HepG2 (cell line): ENCODE measurements around the gene CAPZA2. TPM values are rescaled to one million over a fixed set of nuclear protein-coding genes. Genes with fewer than 3 reads are reported as not detected.

Source experiments
- KLF11 ChIP-seq: IDR thresholded peaks from 2 replicates; pipeline ENCODE4 v1.6.1; 2016; ENCODE audit warnings: missing compliant biosample characterization
- KLF15 ChIP-seq: sonication (generic); formaldehyde crosslinking; IDR thresholded peaks from 2 replicates; pipeline ENCODE4 v1.8.1; 2023; ENCODE audit warnings: borderline replicate concordance, mild to moderate bottlenecking, inconsistent platforms, missing genetic modification reagents, mixed read lengths
- PPARG ChIP-seq: conservative IDR thresholded peaks from 2 replicates; pipeline ENCODE4 v1.6.1; 2016; ENCODE audit warnings: missing biosample characterization, missing genetic modification reagents
- TARDBP ChIP-seq: sonication (generic); formaldehyde crosslinking; IDR thresholded peaks from 2 replicates; pipeline ENCODE4 v1.8.0; 2022; ENCODE audit warnings: mild to moderate bottlenecking, missing genetic modification reagents
- ZKSCAN5 ChIP-seq: sonication (generic); formaldehyde crosslinking; IDR thresholded peaks from 2 replicates; pipeline ENCODE4 v1.5.1; 2020; ENCODE audit warnings: mild to moderate bottlenecking, missing genetic modification reagents
- ZNF282 ChIP-seq: fragments of 450-650 bp; IDR thresholded peaks from 2 replicates; pipeline ENCODE4 v1.6.1; 2018; ENCODE audit not compliant: partially characterized antibody
- ZNF292 ChIP-seq: sonication (generic); formaldehyde crosslinking; IDR thresholded peaks from 2 replicates; pipeline ENCODE4 v1.8.1; 2022; ENCODE audit warnings: mild to moderate bottlenecking, low read depth, missing genetic modification reagents, borderline replicate concordance
- ZNF354B ChIP-seq: sonication (generic); formaldehyde crosslinking; IDR thresholded peaks from 2 replicates; pipeline ENCODE4 v1.8.0; 2022; ENCODE audit warnings: mild to moderate bottlenecking, missing genetic modification reagents
- ZNF557 ChIP-seq: sonication (generic); formaldehyde crosslinking; IDR thresholded peaks from 2 replicates; pipeline ENCODE4 v1.4.0; 2020; ENCODE audit warnings: missing genetic modification reagents
- ZNF777 ChIP-seq: sonication (generic); formaldehyde crosslinking; IDR thresholded peaks from 2 replicates; pipeline ENCODE4 v1.4.0; 2020; ENCODE audit warnings: missing genetic modification reagents
- polyA plus RNA-seq, 8 experiments: library from polyadenylated mRNA; depleted of rRNA in 3 of 8; stranded (reverse) in 7 of 8; unstranded in 1 of 8; fragments of >200 nt; fragmentation: Illumina TruSeq in 4 of 8; extraction: Trizol in 4 of 8; gene quantifications; 2 replicates each; pipeline versions ENCODE4 v1.2.1 to v1.2.3, GENCODE V29; 2011 to 2016; ENCODE audit warnings: low read depth in 4 of 8, missing spikeins in 1 of 8, mixed read lengths in 1 of 8; ENCODE audit not compliant: insufficient read depth in 1 of 8
- total RNA-seq, 5 experiments: library from RNA; depleted of rRNA; stranded (reverse); fragments of >200 nt; fragmentation: Illumina TruSeq; extraction: Trizol; gene quantifications; 2 replicates each; pipeline ENCODE4 v1.2.3, GENCODE V29; 2016; ENCODE audit warnings: low read depth in 1 of 5
- TF ChIP-seq, protein P1 (sequence below): sonication (generic); formaldehyde crosslinking; IDR thresholded peaks from 2 replicates; pipeline ENCODE4 v1.4.0; 2020; ENCODE audit warnings: missing genetic modification reagents
- TF ChIP-seq, protein P2 (sequence below): sonication (generic); formaldehyde crosslinking; IDR thresholded peaks from 2 replicates; pipeline ENCODE4 v1.9.0; 2021; ENCODE audit warnings: mild to moderate bottlenecking, missing genetic modification reagents
- TF ChIP-seq, protein P3 (sequence below), 2 experiments: sonication (generic) in 1 of 2; formaldehyde crosslinking in 1 of 2; IDR thresholded peaks; 2 replicates each; pipeline versions ENCODE4 v1.6.1 to v1.9.0; 2014 to 2022; ENCODE audit warnings: antibody characterized with exemption in 1 of 2, borderline replicate concordance in 1 of 2, inconsistent platforms in 1 of 2, low read depth in 1 of 2, missing genetic modification reagents in 1 of 2
- TF ChIP-seq, protein P4 (sequence below), 2 experiments: fragments of 450-650 bp in 1 of 2; sonication (generic) in 1 of 2; formaldehyde crosslinking; IDR thresholded peaks; 2 replicates each; pipeline versions ENCODE4 v1.5.0 to v1.8.0; 2020 to 2022; ENCODE audit warnings: mild to moderate bottlenecking in 1 of 2, missing genetic modification reagents in 1 of 2

CAPZA2 gene
- total and polyA plus RNA-seq, 2 of the 13 experiments (the other 11 are each of a cell fraction or from before 2014, with no cell fraction given), result 38.4 to 199 TPM

DNA sequence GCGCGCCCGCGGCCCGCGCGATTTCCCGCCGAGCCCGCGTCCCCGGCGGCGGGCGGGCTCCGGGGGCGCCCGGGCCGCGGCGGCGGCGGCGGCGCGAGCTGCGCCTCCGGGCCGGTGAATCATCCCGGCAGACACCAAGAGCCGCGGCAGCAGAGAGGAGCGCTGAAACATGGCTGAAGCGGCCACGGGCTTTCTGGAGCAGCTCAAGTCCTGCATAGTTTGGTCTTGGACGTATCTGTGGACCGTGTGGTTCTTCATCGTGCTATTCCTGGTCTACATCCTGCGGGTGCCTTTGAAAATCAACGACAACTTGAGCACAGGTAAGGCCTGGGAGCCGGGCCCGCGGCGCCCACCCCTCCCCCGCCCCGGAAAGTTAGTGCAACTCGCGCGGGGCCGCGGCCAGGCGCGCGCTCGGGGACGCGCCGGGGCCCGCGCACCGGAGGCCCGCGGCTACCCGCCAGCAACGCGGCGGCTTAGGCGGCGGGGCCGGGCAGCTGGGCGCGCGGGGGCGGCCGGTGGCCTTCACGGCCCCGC is 91.1 kb downstream of the CAPZA2 start, which contains the start of gene ST7 (continued):
- TF ChIP-seq ZNF354B (CRISPR knock-in tag) (no peak), KLF15 (no peak), ZKSCAN5 (no peak), ZNF557 (CRISPR knock-in tag) (no peak), ZNF777 (CRISPR knock-in tag) (no peak), KLF11 (CRISPR knock-in tag) (no peak), ZNF292 (CRISPR knock-in tag) (no peak), TARDBP (no peak), PPARG (CRISPR knock-in tag) (no peak), ZNF282 (no peak)
- TF ChIP-seq, protein P1, sequence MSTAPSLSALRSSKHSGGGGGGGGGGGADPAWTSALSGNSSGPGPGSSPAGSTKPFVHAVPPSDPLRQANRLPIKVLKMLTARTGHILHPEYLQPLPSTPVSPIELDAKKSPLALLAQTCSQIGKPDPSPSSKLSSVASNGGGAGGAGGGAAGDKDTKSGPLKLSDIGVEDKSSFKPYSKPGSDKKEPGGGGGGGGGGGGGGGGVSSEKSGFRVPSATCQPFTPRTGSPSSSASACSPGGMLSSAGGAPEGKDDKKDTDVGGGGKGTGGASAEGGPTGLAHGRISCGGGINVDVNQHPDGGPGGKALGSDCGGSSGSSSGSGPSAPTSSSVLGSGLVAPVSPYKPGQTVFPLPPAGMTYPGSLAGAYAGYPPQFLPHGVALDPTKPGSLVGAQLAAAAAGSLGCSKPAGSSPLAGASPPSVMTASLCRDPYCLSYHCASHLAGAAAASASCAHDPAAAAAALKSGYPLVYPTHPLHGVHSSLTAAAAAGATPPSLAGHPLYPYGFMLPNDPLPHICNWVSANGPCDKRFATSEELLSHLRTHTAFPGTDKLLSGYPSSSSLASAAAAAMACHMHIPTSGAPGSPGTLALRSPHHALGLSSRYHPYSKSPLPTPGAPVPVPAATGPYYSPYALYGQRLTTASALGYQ (CRISPR knock-in tag), result no peak
- TF ChIP-seq, protein P2, sequence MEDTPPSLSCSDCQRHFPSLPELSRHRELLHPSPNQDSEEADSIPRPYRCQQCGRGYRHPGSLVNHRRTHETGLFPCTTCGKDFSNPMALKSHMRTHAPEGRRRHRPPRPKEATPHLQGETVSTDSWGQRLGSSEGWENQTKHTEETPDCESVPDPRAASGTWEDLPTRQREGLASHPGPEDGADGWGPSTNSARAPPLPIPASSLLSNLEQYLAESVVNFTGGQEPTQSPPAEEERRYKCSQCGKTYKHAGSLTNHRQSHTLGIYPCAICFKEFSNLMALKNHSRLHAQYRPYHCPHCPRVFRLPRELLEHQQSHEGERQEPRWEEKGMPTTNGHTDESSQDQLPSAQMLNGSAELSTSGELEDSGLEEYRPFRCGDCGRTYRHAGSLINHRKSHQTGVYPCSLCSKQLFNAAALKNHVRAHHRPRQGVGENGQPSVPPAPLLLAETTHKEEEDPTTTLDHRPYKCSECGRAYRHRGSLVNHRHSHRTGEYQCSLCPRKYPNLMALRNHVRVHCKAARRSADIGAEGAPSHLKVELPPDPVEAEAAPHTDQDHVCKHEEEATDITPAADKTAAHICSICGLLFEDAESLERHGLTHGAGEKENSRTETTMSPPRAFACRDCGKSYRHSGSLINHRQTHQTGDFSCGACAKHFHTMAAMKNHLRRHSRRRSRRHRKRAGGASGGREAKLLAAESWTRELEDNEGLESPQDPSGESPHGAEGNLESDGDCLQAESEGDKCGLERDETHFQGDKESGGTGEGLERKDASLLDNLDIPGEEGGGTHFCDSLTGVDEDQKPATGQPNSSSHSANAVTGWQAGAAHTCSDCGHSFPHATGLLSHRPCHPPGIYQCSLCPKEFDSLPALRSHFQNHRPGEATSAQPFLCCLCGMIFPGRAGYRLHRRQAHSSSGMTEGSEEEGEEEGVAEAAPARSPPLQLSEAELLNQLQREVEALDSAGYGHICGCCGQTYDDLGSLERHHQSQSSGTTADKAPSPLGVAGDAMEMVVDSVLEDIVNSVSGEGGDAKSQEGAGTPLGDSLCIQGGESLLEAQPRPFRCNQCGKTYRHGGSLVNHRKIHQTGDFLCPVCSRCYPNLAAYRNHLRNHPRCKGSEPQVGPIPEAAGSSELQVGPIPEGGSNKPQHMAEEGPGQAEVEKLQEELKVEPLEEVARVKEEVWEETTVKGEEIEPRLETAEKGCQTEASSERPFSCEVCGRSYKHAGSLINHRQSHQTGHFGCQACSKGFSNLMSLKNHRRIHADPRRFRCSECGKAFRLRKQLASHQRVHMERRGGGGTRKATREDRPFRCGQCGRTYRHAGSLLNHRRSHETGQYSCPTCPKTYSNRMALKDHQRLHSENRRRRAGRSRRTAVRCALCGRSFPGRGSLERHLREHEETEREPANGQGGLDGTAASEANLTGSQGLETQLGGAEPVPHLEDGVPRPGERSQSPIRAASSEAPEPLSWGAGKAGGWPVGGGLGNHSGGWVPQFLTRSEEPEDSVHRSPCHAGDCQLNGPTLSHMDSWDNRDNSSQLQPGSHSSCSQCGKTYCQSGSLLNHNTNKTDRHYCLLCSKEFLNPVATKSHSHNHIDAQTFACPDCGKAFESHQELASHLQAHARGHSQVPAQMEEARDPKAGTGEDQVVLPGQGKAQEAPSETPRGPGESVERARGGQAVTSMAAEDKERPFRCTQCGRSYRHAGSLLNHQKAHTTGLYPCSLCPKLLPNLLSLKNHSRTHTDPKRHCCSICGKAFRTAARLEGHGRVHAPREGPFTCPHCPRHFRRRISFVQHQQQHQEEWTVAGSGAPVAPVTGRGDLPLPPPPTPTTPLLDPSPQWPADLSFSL, result no peak
- TF ChIP-seq, protein P3, sequence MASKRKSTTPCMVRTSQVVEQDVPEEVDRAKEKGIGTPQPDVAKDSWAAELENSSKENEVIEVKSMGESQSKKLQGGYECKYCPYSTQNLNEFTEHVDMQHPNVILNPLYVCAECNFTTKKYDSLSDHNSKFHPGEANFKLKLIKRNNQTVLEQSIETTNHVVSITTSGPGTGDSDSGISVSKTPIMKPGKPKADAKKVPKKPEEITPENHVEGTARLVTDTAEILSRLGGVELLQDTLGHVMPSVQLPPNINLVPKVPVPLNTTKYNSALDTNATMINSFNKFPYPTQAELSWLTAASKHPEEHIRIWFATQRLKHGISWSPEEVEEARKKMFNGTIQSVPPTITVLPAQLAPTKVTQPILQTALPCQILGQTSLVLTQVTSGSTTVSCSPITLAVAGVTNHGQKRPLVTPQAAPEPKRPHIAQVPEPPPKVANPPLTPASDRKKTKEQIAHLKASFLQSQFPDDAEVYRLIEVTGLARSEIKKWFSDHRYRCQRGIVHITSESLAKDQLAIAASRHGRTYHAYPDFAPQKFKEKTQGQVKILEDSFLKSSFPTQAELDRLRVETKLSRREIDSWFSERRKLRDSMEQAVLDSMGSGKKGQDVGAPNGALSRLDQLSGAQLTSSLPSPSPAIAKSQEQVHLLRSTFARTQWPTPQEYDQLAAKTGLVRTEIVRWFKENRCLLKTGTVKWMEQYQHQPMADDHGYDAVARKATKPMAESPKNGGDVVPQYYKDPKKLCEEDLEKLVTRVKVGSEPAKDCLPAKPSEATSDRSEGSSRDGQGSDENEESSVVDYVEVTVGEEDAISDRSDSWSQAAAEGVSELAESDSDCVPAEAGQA (IDR thresholded peaks at IDR 0.05; ENCODE audit: low read depth), result no peak
- TF ChIP-seq, protein P3 (CRISPR knock-in tag; IDR thresholded peaks at IDR 0.05; ENCODE audit: borderline replicate concordance), result no peak
- TF ChIP-seq, protein P4, sequence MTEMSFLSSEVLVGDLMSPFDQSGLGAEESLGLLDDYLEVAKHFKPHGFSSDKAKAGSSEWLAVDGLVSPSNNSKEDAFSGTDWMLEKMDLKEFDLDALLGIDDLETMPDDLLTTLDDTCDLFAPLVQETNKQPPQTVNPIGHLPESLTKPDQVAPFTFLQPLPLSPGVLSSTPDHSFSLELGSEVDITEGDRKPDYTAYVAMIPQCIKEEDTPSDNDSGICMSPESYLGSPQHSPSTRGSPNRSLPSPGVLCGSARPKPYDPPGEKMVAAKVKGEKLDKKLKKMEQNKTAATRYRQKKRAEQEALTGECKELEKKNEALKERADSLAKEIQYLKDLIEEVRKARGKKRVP (CRISPR knock-in tag; IDR thresholded peaks at IDR 0.05), result no peak
